Transverse colon (tissue), 3 donors: ENCODE data around the gene BMPR1B.

Experiments
- CTCF ChIP-seq, 5 experiments: fragments of 200-600 bp in 3 of 5; fragments of 450-650 bp in 2 of 5; sonication (generic) in 3 of 5; IDR thresholded peaks; 1 replicate in 2 of 5; 2 replicates in 3 of 5; pipeline ENCODE4 v1.5.1; 2016 to 2017; ENCODE audit warnings: antibody characterized with exemption in 5 of 5, inconsistent platforms in 3 of 5, mild to moderate bottlenecking in 2 of 5, moderate library complexity in 1 of 5
- EP300 ChIP-seq: sonication (generic); formaldehyde crosslinking; IDR thresholded peaks from one replicate; pipeline ENCODE4 v1.6.1; 2017; ENCODE audit warnings: antibody characterized with exemption, low read depth
- POLR2A ChIP-seq: fragments of 450-650 bp; IDR thresholded peaks from one replicate; pipeline ENCODE4 v1.6.1; 2016; ENCODE audit warnings: antibody characterized with exemption, mild to moderate bottlenecking, moderate library complexity

GRCh38 chr4:94802091-94802490 is 44.3 kb downstream of the BMPR1B start:
- no peak for TF ChIP-seq CTCF (IDR thresholded peaks at IDR 0.05)
- no peak for TF ChIP-seq POLR2A
- no peak for TF ChIP-seq EP300
